GDM1 (cell line): Measurements from ENCODE around the gene ZNRF2.
"Not testable (repeated sequence)": the region's sequence is repeated elsewhere in the genome, so short reads cannot be mapped to it uniquely, and the experiment has no call there.

ENCODE experiments used
- DNase-seq: peaks from one replicate; lab custom pipeline; 2025; lab: John Stamatoyannopoulos, UW

Gene ZNRF2

DNA sequence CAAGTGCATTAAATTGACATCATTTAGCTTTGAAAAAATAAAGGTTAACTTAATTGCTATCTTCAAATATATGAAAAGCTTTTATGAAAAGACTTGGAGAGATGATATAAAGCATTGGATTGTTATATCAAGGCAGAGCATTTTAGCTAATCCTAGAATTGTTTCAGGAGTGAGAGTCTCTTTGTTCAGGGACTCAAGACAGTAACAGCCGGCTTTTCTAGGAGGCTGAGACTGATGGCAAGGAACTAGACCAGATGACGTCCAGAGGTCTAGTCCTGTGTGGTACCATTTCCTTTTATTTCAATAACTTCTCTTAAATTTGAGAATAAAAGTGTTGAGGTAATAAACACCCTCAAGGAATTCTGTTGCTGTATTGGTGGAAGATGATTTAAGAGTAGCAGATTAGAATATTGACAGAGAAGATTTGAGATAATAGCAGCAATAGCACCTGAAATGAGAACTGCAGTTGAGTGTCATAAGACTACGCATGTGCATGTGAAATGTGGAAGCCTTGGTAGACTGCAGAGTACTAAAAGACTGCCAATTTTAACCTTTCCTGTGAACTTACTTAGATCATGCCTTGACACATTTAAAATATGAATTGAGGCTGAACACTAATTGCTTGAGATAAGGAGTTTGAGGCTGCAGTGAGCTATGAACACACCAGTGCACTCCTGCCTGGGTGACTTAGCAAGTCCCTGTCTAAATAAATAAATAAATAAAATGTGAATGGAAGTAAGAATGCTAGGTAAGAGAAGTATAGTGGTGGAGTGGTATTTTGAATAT lies 79.6 kb downstream of the ZNRF2 start:
- no peak for DNase-seq

DNA sequence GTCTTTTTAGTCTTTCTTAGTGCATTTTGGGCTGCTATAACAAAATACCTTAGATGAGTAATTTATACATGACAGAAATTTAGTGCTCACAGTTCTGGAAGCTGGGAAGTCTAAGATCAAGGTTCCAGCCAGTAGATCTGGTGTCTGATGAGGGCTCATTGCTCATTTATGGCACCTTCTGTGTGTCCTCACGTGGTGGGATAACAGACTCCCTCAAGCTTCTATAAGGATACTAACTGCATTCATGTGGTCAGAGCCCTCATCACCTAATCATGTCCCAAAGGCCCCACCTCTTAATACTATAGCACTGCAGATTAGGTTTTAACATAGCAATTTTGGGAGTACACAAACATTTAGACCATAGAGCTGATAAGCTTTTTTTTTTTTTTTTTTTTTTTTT lies 80.4 kb downstream of the ZNRF2 start:
- no peak for DNase-seq

DNA sequence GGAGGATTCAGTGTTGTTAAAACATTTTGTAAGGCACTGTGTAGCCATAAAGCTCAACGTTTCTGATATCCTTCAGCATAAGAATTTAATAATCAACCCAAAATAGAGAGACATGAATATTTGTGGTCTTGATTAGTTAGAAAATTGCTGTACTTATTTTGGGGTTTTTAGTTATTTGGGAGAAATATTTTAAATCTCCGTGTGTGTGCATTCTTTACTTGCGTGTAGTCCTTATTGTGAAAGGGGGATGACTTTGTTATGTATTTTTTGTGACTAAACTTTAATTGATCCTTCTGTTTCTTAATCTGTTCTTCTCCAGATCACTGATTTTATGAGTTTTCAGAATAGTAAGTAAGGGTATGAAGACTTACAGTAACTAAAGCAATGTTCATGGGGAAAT lies 81.2 kb downstream of the ZNRF2 start:
- no peak for DNase-seq

DNA sequence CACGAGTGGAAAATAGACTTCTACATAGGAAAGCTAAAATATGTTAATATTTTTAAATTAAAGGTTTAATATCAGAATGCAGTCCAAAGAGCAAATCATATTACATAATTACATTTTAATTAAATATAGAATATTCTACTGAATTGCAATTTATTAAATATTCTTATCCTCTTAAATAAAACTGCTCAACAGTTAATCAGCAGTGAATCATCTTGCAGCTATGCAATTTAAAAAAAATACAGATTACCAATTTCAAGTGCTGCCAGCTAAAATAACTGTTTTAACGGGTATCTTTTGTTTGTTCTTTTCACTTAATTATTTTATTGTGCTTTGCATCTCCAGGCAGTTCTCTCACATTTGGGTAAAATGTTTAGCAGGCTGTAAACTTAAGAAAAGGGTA lies 82.2 kb downstream of the ZNRF2 start:
- DNase-seq: no peak

DNA sequence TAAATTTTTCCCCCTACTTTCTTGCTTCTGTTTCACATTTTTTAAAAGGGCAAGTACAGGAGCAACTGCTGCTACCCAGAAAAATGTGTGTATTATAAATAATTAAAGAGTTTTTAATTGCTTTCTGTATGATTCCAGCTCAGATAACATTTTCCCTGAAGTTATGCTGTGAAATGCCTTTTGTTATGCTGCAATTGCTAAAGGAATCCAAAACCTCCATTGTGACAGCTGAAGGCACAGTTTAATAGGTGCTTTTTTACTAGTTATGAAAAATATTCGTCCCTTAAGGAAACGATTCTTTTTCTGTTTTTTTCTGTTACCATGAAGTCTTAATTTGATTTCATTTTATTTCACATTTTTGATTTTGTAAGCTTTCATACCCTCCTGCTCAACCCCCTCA lies 83.2 kb downstream of the ZNRF2 start:
- DNase-seq: no peak

DNA sequence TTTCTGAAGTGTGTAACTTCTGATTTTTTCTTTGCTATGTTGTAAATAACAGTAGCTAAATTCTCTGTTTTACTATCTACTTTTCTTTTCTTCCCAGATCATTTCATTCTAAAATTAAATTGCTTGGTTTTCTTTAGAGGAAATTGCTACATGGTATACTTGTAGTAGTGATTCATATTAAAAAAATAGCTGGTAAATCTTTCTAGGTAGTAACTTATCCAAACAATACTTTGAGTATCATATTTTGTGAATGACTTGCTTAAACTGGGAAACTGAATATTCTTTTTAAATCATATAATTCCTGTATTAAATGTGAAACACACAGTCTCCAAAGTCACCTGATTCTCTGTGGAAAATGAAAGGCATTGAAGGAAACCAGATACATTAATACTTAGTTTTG lies 85.5 kb downstream of the ZNRF2 start:
- no peak for DNase-seq

DNA sequence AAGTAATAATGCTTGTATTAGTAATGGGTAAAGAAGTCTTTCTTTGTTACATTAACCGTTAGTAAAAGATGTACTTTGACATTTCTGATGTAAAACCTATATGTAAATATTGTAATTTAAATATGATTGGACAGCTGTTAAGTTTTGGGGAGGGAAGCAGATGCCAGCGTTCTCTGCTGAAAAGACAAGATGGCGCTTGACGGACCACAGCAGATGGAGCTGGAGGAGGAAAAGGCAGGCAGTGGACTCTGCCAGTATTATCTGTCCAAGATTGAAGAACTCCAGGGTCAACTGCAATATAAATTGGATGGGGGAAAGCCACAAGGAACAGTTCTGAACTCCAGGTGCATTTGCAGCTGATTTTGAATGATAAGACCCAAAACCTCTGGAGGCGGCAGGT lies 86.9 kb downstream of the ZNRF2 start:
- DNase-seq: no peak

DNA sequence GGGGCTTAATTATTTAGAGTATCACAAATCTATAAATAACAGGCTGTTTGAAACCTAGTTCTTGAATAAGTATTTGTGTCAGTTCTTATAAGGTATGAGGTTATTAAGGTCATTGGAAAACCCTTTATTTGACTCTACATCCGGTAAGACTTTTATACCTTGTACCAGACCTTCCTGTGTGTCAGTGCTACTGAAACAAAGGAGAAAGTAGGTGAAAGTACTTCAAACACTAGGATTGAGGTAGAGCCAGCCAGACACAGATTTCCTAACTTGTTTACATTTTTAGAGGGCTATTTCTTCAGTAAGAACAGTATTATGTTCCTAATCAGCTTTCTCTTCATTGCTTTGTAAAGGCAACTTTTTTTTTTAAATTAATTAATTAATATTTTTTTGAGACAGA lies 93.9 kb downstream of the ZNRF2 start:
- DNase-seq: no peak

DNA sequence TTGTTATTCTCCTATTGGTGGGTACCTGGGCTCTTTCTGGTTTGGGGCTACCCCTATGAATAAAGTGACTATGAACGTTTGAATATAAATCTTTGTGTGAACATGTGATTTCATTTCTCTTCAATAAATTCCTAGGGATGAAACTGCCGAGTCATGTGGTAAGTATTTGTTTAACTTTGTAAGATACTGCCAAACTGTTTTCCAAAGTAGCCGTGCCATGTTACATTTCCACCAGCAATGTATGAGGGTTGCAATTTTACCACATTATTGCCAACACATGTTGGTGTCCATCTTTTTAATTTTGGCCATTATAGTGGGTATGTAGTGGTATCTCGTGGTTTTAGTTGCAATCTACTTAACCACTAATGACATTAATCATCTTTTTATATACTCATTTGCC lies 94.7 kb downstream of the ZNRF2 start:
- no peak for DNase-seq

DNA sequence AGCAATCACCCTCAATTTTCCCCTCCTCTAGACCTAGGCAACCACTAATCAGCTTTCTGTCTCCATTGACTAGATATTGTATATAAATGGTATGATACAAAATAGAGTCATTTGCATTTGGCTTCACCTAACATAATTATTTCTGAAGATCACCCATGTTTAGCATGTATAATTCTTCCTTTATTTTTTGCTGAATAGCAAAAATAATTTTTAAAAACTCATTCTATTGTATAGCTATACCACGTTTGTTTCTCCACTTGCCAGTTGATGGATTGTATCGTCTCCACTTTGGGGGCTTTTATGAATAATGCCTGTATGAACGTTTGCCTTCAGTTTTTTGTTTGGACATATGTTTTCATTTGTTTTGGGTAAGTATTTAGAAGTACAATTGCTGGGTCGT lies 95.3 kb downstream of the ZNRF2 start:
- DNase-seq: no peak

DNA sequence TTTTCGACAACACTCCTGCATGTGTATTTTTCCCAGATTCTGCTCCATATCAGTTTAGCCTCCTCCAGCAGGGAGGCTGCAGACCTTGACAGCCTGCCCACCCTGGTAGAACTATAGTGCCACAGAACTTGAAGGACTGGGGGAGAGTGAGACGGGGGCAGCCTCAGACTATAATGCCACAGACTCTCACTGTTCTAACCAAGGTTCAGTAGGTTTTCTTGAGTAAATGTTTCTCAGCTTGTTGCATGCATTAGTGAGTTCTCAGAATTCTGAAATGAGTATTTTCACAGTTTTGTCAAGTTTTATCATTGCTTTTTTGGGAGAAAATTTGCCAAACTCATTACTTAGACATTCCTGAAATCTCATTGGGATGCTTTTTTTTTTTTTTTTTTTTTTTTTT lies 95.9 kb downstream of the ZNRF2 start:
- no peak for DNase-seq

DNA sequence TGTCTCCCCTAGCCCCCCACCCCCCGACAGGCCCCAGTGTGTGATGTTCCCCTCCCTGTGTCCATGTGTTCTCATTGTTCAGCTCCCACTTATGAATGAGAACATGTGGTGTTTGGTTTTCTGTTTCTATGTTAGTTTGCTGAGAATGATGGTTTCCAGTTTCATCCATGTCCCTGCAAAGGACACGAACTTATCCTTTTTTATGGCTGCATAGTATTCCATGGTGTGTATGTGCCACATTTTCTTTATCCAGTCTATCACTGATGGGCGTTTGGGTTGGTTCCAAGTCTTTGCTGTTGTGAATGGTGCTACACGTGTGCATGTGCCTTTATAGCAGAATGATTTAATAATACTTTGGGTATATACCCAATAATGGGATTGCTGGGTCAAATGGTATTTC lies 96.4 kb downstream of the ZNRF2 start:
- not testable (repeated sequence) for DNase-seq

DNA sequence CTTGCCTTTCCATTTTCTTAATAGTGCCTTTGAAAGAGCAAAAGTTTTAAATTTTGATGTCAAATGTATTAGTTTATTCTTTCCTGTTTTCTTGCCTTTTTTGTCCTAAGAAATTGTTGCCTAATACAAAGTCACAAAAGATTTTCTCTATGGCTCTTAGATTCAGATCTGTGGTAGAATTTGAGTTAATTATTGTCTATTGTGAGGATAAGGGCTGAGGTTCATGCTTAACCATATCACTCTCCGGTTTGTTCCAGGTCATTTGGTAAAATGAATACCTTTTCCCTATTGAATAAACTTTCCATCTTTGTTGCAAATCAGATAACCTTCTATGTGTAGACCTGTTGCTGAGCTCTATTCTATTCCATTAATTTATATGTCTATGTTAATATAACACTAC lies 98.2 kb downstream of the ZNRF2 start:
- DNase-seq: no peak

DNA sequence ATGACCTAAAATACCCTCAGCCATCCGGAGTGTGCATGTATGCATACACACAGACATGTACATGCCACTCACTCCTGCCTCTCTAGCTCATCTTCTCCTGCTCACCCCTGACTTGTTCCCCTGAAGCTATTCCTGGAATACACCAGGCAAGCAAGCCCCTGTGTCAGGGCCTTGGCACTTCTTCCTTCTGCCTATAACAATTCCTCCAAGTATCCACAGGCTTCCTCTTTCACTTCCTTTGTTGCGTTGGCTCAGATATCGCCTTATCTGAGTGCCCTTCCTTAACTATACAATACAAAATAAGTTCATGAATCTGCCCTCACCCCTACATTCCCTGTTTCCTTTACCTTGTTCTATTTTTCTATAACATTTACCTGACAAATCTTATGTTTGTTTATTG lies 105.4 kb downstream of the ZNRF2 start:
- peak; percentile 2 for DNase-seq

DNA sequence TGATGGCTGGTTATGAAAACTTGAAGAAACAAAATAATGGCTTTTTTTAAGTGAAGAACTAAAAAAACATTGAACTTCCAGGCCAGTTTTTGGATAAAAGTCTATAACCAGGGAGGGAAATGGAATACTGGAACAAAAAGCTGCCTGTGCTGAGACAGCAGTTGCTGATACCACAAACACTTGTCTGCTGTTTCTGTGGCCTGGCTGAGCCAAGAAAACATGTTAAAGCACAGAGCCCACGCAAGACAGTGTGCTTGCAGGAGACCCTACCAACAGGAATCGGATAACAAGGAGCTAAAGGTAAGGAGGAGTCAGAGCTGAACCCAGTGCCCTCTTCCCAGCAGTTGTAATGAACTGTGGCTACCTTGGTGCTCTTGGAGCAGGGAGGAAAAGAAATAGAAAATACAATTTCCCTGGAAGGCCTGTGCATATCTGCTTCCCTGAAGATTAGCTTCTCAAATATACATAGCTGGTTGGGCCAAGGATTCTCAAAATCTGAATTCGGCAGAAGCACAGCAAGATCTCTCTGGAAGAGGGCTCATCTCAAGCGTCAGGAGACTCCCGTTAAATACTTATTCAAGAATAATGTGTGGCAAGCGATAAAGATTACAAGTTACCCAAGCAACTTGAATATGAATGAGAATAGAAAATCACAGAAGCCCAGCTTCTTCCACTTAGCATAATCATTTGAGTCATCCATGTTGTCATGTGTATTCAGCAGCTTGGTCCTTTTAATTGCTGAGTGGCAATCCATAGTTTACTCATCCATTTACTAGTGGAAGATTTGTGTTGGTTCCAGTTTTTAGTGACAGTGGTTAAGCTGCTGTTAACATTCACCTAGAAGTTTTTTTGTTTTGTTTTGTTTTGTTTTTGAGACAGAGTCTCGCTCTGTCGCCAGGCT lies 106.6 kb downstream of the ZNRF2 start:
- DNase-seq: no peak

DNA sequence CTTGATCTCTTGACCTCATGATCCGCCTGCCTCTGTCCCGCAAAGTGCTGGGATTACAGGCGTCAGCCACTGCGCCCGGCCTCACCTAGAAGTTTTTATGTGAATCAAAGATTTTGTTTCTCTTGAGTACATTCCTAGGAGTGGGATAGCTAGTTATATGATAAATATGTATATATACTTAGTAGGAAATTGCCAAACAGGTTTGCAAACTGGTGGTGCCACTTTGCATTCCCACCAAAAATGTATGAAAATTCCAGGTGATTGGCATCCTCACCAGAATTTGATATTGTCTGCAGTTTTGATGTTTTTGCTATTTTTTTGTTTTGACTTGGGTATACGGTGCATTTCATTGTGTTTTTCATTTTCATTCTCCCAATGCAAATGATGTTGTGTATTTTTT lies 107.4 kb downstream of the ZNRF2 start:
- no peak for DNase-seq

DNA sequence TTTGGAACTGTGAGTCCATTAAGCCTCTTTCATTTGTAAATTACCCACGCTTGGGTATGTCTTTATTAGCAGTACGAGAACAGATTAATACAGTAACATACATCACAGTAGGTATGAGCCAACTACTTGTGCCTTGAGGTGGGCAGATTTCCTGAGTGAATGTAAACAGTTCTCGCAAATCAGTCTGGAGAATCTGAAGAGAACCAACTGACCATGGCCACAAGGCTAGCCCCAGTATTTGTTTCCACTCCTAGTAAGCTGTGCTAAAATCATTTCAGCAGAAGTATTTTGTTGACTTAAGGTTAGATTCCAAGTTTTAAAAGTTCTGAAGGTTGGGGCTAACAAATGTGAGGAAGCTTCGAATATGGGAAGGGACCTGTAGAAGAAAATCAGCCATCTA lies 111.3 kb downstream of the ZNRF2 start:
- DNase-seq: no peak

DNA sequence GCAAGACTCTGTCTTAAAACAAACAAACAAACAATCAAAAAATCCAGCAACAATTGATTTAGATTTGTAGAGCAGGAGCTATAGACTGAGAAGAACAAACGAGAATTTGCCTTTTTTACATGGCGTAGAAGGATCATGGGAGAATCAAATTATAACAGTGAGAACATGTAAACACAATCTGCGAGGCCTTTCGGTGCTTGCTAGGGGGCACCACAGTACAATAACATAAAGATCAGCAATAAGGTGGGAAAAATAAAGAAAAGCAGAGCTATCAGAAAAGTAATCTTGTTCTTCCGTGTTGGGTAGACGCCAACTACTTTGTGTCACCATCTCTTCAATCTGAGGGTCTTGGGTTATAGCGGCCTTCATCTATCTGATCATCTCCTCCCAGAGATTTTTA lies 112.0 kb downstream of the ZNRF2 start:
- no peak for DNase-seq

DNA sequence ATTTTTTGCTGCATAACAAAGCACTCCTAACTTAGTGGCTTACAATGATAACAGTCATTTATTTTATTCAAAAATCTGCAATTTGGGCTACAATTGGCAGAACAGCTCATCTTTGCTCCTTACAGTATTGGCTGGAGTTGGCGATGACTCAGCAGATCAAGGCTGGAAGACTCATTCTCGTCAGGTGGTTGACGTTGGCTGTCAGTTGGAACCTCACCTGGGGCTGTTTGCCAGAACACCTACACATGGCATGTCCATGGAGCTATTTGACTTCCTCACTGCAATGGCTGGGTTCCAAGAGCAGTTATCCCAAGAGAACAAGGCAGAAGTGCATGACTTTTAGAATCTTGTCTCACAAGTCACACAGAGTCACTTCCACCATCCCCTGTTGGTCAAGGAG lies 119.1 kb downstream of the ZNRF2 start:
- no peak for DNase-seq

DNA sequence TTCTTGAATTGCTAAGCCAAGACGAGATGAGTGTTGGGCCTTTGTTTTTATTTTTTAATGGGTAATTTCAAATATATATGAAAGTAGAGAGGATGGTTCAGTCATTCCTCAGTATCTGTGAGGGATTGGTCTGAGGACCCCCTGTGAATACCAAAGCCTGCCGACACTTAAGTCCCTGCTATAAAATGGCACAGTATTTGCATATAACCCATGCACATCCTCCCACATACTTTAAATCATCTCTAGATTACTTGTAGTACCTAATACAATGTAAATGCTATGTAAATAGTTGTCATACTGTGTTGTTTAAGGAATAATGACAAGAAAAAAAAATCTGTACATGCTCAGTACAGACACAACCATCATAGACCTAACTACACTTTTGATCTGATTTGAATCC lies 120.8 kb downstream of the ZNRF2 start:
- DNase-seq: no peak

DNA sequence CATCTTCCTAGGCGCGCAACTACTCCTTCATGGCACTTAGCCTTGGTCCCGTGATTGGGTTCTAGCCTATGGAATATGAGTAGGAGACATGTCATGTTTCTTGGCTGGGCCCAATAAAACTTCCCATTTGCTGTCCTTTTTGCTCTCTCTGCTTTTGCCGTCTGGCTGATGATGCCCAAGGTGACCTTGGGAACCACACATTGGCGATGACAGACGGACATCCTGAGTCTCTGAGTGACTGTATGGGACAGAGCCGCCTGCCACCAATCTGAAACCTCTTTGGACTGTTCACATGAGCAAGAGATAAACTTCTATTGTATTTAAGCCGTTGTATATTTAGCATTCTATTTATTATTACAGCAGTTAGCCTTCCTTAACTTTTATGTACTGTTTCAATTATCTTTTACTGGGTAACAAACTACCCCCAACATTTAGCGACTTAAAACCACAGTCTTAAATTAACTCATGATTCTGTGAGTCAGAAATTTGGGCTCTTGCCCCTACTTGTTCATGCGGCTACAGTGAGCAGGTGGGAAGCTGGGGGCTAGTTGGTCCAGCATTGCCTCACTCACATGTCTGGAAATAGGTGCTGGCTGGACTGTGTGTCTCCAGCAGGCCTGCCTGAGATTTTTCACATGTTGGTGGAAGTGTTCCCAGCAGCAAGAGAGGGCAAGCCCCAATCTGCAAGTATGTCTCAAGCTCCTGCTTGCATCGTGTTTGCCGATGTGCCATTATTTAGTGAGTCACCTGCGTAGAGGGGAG lies 122.4 kb downstream of the ZNRF2 start:
- DNase-seq: no peak

DNA sequence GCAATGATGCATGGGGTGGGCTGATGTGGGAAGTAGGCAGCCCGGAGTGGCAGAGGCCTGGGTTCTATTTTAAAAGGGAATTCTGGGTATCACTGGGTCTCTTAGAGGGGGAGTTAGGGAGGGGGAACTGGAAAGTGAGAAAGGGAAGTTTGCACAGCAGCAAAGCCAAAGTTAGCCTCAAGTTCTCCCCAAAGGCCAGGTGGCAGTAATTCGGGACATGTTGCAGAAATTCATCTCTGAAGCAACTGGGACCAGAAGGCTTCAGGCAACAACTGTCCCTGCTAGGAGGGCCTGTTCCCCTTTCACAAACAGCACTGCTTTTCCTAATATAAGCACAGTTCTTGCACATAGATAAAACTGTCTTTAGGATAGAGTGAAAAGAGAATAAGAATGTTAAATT lies 126.8 kb downstream of the ZNRF2 start:
- no peak for DNase-seq

DNA sequence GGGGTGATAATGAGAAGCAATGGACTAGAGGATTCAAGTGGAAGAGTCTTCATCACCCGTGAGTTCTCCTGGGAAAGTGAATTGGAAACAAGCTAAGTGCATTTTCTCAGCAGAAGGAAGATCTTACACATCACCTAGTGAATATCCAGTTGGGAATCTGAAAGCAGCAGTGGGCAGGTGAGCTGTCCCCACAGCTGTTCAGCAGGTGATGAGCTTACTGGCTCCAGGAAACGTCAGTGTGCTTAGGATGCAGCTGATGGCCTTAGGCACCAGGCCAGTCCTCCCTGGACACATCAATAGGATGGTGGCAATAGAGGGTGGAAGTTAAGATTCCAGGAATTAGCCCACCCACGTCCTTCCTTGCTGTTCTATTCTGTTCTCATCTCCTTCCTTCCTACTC lies 127.5 kb downstream of the ZNRF2 start:
- no peak for DNase-seq
